NCI-H2227 (cell line): ENCODE data around the gene C20orf204.
A peak's percentile ranks its signal among the peaks of the same experiment; 100 is the strongest.

Source experiments
- DNase-seq: peaks from one replicate; lab custom pipeline; 2025; ENCODE audit not compliant: unreplicated experiment; lab: John Stamatoyannopoulos, UW

Gene C20orf204

DNA sequence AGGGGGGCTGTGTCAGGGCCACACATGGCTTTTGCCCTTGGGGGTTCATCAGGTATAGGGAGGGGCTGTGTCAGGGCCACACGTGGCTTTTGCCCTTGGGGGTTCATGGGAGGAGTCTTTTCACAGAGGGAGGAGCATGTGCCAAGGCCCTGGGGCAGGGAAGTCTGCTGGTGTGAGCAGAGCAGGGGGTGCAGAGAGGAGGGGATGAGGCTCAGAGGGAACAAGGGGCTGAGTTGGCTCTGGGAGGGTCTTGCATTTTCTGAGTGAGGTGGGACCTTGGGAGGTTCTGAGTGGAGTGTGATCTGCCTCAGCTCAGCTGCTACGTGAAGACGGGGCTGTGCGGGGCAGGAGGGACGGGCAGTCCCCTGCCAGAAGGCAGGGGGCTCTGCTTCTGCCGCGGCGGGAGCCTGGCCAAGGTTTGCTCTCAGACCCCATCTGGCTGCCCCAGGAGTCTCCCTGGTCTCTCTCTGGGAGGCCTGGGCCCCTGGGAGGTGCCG lies 19.5 kb downstream of the C20orf204 start:
- DNase-seq = no peak

GRCh38 chr20:64055893-64056638 lies 20.1 kb downstream of the C20orf204 start:
- no peak for DNase-seq

DNA sequence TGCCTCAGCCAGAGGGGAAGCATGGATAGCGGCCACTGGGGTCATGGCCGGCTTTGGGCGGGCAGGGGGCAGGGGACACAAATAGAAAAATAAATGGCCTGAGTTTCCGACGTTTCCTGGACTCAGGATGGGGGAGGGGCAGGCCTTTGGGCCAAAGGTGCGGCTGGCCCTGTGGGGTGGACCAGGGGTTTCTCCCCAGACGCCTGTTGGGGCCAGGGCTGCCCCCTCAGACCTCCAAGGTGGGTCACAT lies 20.6 kb downstream of the C20orf204 start:
- no peak for DNase-seq

- no peak for DNase-seq
Observed at GRCh38 chr20:64056889-64057627, 21.1 kb downstream of the C20orf204 start.

GRCh38 chr20:64057628-64058498 lies 21.9 kb downstream of the C20orf204 start:
- DNase-seq = peak; percentile 77

- no peak for DNase-seq
Observed at GRCh38 chr20:64058536-64058935, 22.6 kb downstream of the C20orf204 start.

- DNase-seq = no peak
Observed at GRCh38 chr20:64062276-64062595, 26.3 kb downstream of the C20orf204 start.

DNA sequence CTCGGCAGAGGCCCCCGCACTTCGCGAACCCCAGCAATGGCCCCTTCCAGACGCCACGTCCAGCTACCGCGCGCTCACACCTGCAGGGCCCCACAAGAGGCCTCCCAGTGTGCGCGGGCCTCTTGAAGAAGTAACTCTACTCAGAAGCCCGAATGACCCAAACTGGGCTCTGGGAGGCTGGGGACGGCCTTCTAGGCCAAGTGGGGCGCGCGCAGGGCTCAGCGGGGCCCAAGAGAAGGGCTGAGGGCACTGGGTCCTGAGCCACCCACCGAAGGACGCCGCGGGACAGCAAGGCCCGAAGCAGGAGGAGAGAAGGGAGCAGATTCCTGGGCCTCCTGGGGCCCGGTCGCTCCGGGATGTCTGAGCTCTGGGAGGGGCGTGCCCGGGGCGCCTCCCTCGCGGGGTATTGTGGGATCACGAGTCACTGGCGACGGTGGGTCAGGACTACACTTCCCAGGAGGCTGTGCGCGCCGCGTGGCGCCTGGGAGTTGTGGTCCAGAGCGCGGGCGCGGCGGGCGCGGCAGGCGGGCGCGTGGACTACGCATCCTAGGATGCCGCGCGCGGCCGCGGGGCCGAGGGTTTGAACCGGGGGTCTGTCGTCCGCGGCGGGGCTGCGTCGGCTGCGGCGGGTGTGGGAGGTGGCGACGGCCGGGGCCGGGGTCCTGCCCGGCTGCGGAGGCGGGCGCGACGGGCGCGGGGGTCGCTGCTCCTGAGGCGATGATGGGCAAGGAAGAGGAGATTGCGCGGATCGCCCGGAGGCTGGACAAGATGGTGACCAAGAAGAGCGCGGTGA lies 26.8 kb downstream of the C20orf204 start, which contains the start of gene TCEA2:
Gene TCEA2 (plus strand): TSS at position 603 of the 793 bp plus-strand sequence. CDS start 115 bp downstream, at position 718.
- DNase-seq = peak; percentile 97

GRCh38 chr20:64063389-64064144 lies 27.6 kb downstream of the C20orf204 start:
- DNase-seq = no peak

GRCh38 chr20:64064145-64064698 lies 28.2 kb downstream of the C20orf204 start:
- no peak for DNase-seq

- DNase-seq = no peak
Observed at GRCh38 chr20:64065062-64065973, 29.3 kb downstream of the C20orf204 start.

- no peak for DNase-seq
Observed at GRCh38 chr20:64065974-64066343, 30.0 kb downstream of the C20orf204 start.

DNA sequence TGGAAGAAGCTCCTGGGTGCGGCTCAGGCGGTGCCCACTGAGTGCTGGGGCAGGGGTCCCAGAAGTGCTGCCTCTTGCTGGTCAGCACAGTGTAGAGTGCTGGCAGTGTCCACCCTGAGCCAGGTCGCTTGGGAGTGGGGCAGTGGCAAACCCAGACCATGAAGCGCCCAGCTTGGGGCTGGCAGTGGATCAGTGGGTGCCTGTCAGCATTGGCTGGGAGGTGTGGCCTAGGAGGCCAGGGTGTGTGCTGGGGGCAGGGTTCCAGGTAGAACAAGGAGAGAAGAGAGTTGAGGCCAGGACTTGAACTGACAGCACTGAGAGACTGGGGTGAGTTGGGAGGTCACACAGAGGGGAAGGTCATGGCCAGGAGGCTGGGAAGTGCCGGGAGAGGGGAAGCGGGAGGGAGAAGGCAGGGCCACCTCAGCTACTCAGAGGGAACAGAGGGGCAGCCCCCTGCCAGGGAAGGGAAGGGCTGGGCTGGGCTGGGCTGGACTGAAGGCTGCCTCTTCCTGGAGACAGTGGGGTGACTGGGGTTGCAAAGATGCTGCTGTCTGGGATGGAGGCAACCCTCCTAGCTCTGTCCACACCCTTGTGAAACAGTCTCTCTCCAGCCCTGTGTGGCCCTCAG lies 31.1 kb downstream of the C20orf204 start:
- no peak for DNase-seq

- no peak for DNase-seq
Observed at GRCh38 chr20:64067733-64068307, 31.8 kb downstream of the C20orf204 start.

DNA sequence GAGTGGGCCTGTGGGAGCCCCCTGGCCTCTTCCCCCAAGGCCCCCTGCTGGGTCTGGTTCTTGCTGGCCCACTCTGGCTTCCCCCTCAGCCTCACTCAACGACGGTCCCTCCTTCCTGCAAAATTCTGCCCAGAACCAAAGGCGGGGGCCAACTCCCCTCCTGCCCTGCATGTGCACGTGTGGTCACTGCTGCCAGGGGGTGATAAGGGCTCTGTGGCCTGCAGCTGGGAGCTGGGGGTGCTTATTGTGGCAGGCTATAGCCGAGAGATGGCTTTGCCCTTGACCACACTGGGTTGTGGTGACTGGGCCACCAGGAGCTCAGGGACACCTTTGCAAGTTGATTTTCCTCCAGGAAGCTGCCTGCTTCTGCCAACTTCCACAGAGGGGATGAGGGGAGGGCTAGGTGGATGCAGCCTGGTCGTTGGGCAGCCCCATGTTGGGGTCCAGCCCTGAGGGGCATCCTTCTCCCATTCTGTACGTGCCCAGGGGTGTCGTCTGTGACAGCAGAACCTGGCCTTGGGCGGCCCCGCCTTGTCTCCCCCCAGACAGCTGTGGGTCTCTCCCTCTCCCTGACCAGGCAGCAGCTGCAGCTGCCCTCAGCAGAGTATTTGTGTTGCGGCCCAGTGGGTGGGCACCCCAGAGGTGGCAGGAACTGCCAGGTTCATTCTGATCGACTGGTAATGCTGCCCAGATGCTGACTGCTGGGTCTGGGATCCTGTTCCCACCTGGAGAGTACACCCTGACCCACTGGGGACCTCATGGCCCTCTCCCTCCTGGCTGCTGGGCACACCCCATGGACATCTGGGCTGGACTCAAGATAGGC lies 32.6 kb downstream of the C20orf204 start:
- DNase-seq = no peak

GRCh38 chr20:64069209-64069613 lies 33.2 kb downstream of the C20orf204 start:
- no peak for DNase-seq

GRCh38 chr20:64069614-64070243 lies 33.7 kb downstream of the C20orf204 start:
- DNase-seq = peak; percentile 36
